Activated naive CD8-positive, alpha-beta T cell (primary cell): ENCODE data around the gene BCL2L11.

ENCODE experiments used
- H3K27ac Mint-ChIP-seq: one replicate; pipeline ENCODE4 v1.8.0; 2021; ENCODE audit warnings: mixed read lengths
- H3K27me3 Mint-ChIP-seq: one replicate; pipeline ENCODE4 v1.8.0; 2021; ENCODE audit warnings: mixed read lengths
- H3K36me3 Mint-ChIP-seq: one replicate; pipeline ENCODE4 v1.8.0; 2021; ENCODE audit warnings: mixed read lengths
- H3K4me1 Mint-ChIP-seq: one replicate; pipeline ENCODE4 v1.8.0; 2021; ENCODE audit warnings: low read depth, mixed read lengths
- H3K4me3 Mint-ChIP-seq: one replicate; pipeline ENCODE4 v1.8.0; 2021; ENCODE audit warnings: mild to moderate bottlenecking, mixed read lengths
- H3K9me3 Mint-ChIP-seq: one replicate; pipeline ENCODE4 v1.8.0; 2021; ENCODE audit warnings: low read depth, mixed read lengths

Gene BCL2L11

DNA sequence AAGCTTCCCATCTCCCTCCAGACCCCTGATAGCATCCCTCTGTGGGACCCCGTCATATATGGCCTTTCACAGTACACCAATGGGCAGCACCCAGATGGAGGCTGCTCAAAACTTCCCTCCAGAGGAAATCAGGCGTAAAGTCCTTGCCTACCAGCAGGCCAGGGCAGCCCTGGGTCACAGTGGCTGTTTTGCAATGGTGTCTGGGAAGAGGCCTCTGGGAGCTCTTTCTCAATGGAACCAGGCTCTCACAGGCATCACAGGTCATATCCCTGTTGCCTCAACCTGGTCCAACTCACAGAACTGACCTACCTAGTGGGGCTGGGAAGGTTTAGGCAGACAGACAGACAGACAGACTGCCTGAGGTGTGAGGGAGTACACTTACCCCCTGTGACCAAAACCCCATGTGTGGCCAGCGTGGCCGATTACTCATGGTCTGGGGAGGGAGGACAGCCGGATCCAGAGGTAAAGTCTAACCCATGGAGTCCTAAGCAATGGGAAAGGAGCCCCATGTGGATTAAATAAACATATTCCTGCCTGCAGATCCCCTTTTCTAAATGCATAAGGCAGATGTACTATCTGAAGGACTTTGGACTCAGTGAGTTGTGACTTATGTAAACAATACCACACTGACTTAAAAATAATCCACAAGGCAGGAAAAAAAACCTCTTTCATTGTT, 58.2 kb downstream of the BCL2L11 start:
- H3K27me3 Mint-ChIP-seq: peaks cover 5% of the 10 kb centered on the region
- no peaks in the 10 kb centered on the region for H3K9me3 Mint-ChIP-seq
- H3K27ac Mint-ChIP-seq: no peak overlapping the region
- no peaks in the 10 kb centered on the region for H3K36me3 Mint-ChIP-seq
- H3K4me1 Mint-ChIP-seq: no peaks in the 10 kb centered on the region
- H3K4me3 Mint-ChIP-seq: no peak overlapping the region

DNA sequence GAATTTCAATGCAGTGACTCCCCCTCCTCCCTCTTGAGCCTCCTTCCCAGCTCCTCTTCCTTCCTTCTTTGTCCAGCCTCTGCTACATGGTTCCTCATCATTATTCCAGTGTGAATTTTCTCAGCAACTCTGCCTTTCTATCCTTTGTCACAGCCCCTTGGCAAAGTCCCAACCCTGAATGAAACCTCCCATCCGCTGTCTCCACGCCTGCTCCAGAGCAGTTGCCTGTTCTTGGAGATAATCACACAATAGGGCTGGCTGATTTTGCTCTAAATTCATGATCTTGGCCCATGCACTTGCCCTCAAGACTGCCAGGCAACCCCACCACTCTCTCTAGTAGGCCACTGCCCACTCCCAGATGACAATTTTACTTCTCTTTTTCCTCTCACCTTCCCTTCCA, 61.4 kb downstream of the BCL2L11 start:
- H3K4me1 Mint-ChIP-seq: no peaks in the 10 kb centered on the region
- no peaks in the 10 kb centered on the region for H3K36me3 Mint-ChIP-seq
- H3K27ac Mint-ChIP-seq: no peak overlapping the region
- H3K27me3 Mint-ChIP-seq: peaks cover 1% of the 10 kb centered on the region
- no peaks in the 10 kb centered on the region for H3K9me3 Mint-ChIP-seq
- no peak overlapping the region for H3K4me3 Mint-ChIP-seq

DNA sequence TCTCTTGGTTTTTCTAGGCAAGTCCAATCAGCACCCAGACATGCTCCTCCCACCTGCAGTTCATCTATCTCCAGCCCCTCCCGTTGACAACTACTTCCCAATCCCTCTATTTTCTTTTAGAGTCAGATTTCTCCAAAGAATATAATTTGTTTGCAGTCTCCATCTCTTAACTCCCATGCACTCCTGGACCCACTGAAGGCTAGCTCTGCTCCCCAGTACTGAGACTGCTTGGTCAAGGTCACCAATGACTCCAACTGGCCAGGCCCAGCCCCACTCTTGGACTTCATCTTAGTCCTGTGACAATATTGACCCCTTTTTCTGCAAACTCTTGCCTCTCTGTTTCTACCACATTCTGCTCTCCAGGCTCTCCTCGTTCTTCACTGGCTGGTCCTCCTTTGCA, 62.0 kb downstream of the BCL2L11 start:
- no peak overlapping the region for H3K4me3 Mint-ChIP-seq
- H3K4me1 Mint-ChIP-seq: no peaks in the 10 kb centered on the region
- H3K36me3 Mint-ChIP-seq: no peaks in the 10 kb centered on the region
- H3K27me3 Mint-ChIP-seq: peaks cover 1% of the 10 kb centered on the region
- no peak overlapping the region for H3K27ac Mint-ChIP-seq
- no peaks in the 10 kb centered on the region for H3K9me3 Mint-ChIP-seq

DNA sequence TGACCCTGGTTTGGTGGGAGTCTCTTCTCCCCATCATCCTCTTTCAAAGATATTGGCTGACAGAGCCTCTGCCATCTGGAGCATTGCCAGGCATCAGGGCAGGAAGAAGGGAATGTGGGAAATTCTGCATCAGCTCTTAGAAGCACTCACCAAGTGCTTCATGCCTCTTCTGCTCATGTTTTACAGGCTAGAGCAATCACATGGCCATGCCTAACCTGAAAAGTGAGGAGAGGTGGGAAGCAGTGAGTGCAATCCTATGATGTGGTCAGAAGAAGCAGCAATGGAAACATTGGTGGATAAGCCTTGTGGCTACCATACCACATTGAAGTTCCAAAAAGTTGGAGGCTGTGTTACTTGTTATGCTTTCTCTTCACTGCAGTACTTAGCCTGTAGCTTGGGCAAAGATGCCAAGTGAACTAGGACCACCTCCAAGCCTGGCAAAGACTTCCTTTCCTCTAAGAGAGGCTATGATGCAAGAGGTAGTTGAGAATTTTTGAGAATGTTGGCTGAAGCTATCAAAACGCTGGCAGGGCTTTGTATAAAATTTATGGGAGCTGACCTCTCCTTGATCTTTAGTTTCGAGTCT, 64.1 kb downstream of the BCL2L11 start:
- H3K36me3 Mint-ChIP-seq: no peaks in the 10 kb centered on the region
- no peaks in the 10 kb centered on the region for H3K4me1 Mint-ChIP-seq
- no peaks in the 10 kb centered on the region for H3K9me3 Mint-ChIP-seq
- no peak overlapping the region for H3K27ac Mint-ChIP-seq
- no peak overlapping the region for H3K4me3 Mint-ChIP-seq
- peaks cover 1% of the 10 kb centered on the region for H3K27me3 Mint-ChIP-seq

DNA sequence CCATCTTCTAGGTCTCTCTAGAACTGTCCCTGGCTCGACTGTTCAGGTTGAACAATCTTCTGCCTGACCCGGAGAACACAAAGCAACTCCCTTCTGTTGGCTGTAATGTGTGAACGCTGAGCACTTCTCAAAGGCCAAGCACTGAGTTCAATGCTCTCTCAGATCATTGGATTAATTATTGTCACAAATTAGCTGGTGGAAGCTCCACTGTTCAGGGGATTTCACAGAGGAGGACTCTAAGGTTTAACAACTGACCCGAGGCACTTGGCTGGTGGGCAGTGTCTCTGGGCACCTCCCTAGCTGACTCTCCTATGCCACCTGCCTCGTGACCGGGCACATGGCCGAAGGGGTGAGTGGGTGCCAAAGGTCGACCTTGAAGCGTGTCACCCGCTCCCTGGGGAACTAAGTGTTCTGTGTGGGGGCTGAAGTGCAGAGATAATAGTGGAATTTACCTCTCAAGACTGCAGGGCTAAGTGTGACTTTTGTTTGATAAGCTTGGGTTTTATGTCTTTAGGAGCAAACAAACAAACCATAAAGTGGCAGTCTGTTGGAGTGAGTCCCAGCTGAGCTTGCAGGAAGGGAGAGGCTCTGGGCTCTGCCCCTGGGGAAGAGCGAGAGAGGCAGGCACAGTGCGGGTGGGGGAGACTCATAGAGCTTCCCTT, 64.8 kb downstream of the BCL2L11 start:
- no peaks in the 10 kb centered on the region for H3K9me3 Mint-ChIP-seq
- H3K36me3 Mint-ChIP-seq: no peaks in the 10 kb centered on the region
- no peak overlapping the region for H3K27ac Mint-ChIP-seq
- no peaks in the 10 kb centered on the region for H3K4me1 Mint-ChIP-seq
- no peak overlapping the region for H3K4me3 Mint-ChIP-seq
- H3K27me3 Mint-ChIP-seq: peaks cover 1% of the 10 kb centered on the region

DNA sequence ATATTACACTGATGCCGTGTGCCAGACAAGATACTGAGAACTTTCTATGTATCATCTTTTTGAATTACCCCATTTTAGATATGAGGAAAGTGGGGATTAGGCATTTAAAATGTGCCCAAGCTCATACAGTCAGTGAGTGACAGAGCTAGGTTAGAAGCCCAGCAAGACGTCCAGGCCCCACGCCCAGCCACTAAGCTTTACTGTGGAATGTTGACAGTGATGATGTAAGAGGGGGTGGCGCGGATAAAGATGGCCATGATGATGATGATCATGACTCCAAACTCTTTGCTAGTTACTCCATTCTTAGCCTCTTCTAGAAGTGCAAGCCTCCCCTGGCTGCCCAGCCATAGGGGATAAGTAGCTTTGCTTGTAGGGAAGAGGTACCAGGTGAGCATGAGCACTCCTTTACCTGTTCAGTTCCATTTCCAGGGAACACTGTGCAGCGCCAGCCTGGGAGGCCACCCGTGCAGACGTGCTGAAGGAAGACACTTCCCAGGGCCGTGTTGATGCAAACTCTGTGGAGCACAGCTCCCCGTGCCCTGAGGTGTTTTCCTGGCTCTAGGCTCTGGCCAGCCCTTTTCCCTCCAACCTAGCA, 65.5 kb downstream of the BCL2L11 start:
- H3K27ac Mint-ChIP-seq: no peak overlapping the region
- no peaks in the 10 kb centered on the region for H3K36me3 Mint-ChIP-seq
- H3K27me3 Mint-ChIP-seq: no peaks in the 10 kb centered on the region
- no peaks in the 10 kb centered on the region for H3K9me3 Mint-ChIP-seq
- no peak overlapping the region for H3K4me3 Mint-ChIP-seq
- no peaks in the 10 kb centered on the region for H3K4me1 Mint-ChIP-seq

DNA sequence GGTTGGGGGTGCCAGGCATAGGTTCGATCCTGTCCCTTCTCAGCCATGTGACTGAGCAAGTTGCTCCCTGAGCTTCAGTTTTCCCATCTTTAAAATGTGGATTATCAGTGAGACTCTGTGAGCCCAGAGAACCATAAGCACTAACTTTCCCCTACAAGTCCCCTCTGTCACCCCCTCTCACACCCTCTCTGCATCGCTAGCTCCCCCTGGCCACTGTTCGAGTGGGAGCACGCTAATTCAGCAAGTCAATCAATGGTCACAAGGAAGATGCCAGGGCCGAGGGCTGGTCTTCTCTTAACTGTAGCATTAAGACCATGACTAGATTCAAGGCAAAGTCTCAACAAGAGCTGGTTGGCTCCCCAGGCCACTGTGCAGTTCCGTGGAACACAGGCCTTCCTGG, 66.2 kb downstream of the BCL2L11 start:
- Mint-ChIP-seq H3K9me3 (no peaks in the 10 kb centered on the region), H3K27ac (no peak overlapping the region), H3K27me3 (no peaks in the 10 kb centered on the region)

DNA sequence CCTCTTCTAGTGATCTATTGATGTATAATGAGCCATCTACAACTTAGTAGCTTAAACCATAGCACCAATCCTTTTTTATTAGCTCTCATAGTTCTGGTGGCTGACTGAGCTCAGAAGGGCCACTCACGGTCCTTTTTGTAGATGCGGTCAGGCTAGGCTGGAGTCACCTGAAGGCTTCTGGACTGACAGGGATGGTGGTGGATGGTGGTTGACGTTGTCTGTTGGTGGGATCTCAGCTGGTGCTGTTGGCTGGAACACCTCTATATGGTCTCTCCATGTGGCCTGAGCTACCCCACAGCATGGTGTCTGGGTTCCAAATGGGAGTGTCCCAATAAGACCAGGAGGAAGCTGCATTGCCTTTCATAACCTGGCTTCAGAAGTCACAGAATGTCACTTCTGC, 68.0 kb downstream of the BCL2L11 start:
- H3K4me1 Mint-ChIP-seq: peaks cover 4% of the 10 kb centered on the region
- H3K36me3 Mint-ChIP-seq: no peaks in the 10 kb centered on the region
- no peak overlapping the region for H3K4me3 Mint-ChIP-seq
- H3K27me3 Mint-ChIP-seq: no peaks in the 10 kb centered on the region
- H3K9me3 Mint-ChIP-seq: no peaks in the 10 kb centered on the region
- no peak overlapping the region for H3K27ac Mint-ChIP-seq

More for the DNA sequence above, 66.2 kb downstream of the BCL2L11 start:
- Mint-ChIP-seq H3K4me3 (no peak overlapping the region), H3K36me3 (no peaks in the 10 kb centered on the region), H3K4me1 (no peaks in the 10 kb centered on the region)

DNA sequence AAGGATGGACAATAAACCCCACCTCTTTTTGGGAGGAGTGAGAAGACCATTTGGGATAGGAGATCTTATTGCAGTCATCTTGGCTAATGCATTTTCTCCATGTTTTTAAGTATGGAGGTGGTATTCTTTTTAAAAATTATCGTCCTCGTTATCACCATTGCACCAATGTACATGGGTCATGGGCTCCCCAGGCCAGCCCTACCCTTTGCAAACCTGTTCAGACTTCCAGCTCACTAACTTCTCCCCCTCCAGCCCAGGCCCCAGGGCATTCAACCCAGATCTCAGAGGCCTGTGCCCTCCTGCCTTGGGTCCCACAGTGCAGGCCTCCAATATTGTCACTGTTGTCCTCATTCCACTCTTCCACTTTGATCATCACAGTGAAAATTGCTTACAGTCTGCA, 68.4 kb downstream of the BCL2L11 start:
- no peak overlapping the region for H3K4me3 Mint-ChIP-seq
- H3K4me1 Mint-ChIP-seq: peaks cover 4% of the 10 kb centered on the region
- no peaks in the 10 kb centered on the region for H3K27me3 Mint-ChIP-seq
- no peak overlapping the region for H3K27ac Mint-ChIP-seq
- no peaks in the 10 kb centered on the region for H3K9me3 Mint-ChIP-seq
- no peaks in the 10 kb centered on the region for H3K36me3 Mint-ChIP-seq

DNA sequence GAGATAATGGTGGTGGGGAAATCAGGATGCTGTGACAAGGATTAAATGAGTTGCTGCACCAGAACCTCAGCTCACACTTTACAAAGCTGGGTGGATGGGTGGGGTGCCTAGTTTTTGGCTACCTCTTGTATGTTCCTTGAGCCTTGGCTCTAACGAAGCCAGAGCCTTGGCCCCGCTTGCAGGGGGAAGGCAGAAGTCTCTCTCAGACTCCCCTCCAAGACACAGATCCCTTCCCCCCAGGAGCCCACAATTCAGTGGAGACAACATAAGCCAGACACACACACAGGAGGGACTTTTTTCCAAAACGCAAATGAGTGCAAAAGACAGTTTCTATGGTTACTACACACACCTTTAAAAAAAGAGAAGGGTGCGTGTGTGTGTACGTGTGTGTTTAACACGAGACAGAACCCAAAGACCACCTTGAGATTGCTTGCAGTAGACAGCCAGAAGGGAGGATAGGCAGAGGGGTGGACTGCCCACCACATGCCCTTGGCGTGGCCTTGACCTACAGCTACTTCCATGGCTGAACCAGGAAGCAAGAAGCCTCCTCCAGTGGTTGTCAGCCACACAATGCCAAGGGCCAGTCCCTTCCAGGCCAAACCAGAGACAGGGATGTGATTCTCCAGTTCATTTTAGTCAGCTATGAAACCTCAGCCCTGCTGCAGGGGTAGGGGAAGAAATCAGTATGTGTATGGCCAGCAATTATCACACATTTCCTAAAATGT, 70.3 kb downstream of the BCL2L11 start:
- no peak overlapping the region for H3K27ac Mint-ChIP-seq
- no peaks in the 10 kb centered on the region for H3K36me3 Mint-ChIP-seq
- peaks cover 4% of the 10 kb centered on the region for H3K4me1 Mint-ChIP-seq
- H3K9me3 Mint-ChIP-seq: no peaks in the 10 kb centered on the region
- no peaks in the 10 kb centered on the region for H3K27me3 Mint-ChIP-seq
- H3K4me3 Mint-ChIP-seq: no peak overlapping the region

DNA sequence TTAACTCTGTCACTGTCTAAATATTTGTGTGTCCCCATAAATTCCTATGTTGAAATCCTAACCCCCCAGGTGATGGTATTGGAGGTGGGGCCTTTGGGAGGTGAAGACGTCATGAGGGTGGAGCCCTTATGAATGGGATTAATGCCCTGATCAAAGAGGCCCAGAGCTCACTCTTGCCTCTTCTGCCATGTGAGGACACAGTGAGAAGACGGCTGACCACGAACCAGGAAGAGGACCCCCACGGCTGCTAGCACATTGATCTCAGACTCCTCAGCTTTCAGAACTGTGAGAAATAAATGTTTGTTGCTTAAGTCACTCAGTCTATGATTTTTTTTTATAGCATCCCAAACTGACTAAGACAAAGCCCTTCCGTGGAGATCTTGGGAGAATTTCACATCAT, 71.2 kb downstream of the BCL2L11 start:
- Mint-ChIP-seq H3K9me3 (no peaks in the 10 kb centered on the region), H3K4me3 (no peak overlapping the region), H3K27ac (no peak overlapping the region), H3K4me1 (peaks cover 4% of the 10 kb centered on the region), H3K36me3 (no peaks in the 10 kb centered on the region), H3K27me3 (no peaks in the 10 kb centered on the region)

DNA sequence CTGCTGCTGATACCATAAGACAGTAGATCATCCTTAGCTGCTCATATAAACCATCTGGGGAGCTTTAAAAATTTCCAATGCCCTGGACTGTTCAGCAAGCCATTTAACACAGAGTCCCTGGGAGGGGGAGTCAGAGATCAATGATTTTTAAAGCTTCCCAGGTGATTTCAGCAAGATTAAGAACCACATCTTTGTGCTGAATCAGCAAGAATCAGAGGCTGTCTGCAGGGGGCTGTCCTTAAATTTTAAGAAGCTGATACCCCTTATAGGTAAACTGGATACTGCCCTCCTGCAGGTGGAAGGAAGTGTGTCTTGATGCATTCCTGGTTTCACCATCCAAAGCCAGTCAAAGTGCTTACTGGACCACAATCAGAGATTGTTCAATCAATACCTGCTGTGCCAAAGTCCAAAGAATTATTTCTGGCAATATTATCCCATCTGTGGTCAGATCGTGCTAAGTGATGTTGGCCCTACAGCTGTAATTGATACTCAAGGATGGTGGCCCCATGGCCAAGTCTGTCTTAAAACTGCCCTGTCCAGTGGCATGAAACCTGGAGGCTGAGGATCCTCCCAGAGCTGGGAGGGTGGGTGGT, 72.2 kb downstream of the BCL2L11 start:
- Mint-ChIP-seq H3K4me3 (no peak overlapping the region), H3K4me1 (peaks cover 4% of the 10 kb centered on the region), H3K27ac (no peak overlapping the region), H3K36me3 (no peaks in the 10 kb centered on the region), H3K27me3 (no peaks in the 10 kb centered on the region), H3K9me3 (no peaks in the 10 kb centered on the region)

DNA sequence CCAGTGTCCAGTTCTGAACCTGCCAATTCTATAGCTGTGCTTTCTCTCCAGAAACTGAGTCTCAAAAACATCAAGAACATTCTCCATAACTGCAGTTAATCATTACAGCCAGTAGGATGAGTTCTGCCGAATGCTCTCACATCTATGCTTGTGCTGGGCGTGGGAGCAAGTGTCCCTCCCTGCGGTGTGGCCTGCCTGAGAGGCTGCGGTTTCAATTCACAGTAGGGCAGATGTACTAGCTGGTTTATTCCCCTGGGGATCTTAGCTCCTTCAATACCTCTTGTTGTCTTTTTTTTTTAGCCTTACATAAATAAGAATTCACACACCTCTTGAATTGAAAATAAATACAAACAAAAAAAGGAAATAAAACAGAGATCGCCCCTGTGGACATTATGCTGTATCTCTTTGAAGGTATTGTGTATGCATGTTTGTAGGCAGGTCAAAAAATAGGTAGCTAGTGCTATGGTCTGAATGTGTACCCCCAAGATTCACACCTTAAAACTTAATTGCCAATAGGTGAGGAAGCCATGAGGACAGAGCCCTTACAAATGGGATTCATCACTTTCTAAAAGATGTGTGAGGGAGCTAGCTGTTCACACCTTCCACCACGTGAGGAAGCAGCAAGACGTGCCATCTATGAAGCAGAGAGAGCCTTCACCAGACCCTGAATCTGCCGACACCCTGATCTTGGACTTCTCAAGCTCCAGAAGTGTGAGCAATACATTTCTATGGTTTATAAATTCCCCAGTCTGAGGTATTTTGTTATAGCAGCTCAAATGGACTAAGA, 74.3 kb downstream of the BCL2L11 start:
- Mint-ChIP-seq H3K9me3 (no peaks in the 10 kb centered on the region), H3K4me3 (no peak overlapping the region), H3K4me1 (peaks cover 4% of the 10 kb centered on the region), H3K36me3 (no peaks in the 10 kb centered on the region), H3K27ac (no peak overlapping the region), H3K27me3 (no peaks in the 10 kb centered on the region)

DNA sequence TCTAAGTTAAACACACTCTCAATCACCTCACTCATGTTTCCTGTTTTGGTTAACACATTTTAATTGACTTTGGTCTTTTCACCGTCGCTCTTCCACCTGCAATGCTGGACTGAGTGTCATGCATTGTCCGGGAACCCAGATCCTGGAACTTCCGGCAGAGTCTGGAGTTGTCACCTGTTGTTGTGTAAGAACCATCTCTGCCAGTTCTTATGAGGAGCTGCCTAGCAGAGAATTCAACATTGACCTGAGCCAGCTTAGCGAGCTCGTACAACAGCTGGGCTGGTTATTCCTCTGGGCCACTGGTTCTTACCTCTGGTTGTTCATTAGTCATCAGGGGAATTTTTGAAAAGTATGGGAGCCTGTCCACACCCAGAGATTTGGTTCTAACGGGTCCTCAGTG, 75.7 kb downstream of the BCL2L11 start:
- Mint-ChIP-seq H3K4me1 (peaks cover 4% of the 10 kb centered on the region), H3K27ac (no peak overlapping the region), H3K4me3 (no peak overlapping the region), H3K36me3 (no peaks in the 10 kb centered on the region), H3K27me3 (no peaks in the 10 kb centered on the region), H3K9me3 (no peaks in the 10 kb centered on the region)
